Activated CD4-positive, CD25-positive, alpha-beta regulatory T cell treated with anti-CD3 and anti-CD28 coated beads, Interleukin-2, amount 50 U/mL, for 16 hours (primary cell): ENCODE results near the gene CD109.
"Not testable (repeated sequence)": the region's sequence is repeated elsewhere in the genome, so short reads cannot be mapped to it uniquely, and the experiment has no call there.

Experiments used
- DNase-seq: peaks from one replicate; pipeline ENCODE4 v3.0.0-alpha.2; 2020; ENCODE audit warnings: low read depth, low spot score

The CD109 gene

GRCh38 chr6:73683574-73683973, 12.4 kb upstream of the CD109 start:
- DNase-seq, result not testable (repeated sequence)

DNA sequence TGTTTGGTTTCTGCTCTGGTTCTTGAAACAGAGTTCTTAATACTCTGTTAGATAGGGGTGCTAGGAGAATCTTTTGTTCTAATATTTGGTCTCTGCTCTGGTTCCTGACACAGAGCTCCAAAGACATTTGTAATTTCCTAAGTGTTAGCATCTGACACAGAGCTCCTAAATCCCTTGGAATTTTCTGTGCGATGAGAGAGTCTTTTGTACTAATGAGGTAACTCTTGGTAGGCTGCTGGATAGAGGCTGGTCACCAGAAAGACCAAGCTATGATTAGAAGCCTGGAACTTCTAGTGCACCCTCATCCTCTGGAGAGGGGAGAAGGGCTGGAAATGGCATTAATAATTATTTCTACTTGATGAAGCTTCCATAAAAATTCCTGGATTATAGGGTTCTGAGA, 7.7 kb upstream of the CD109 start:
- no peak for DNase-seq

DNA sequence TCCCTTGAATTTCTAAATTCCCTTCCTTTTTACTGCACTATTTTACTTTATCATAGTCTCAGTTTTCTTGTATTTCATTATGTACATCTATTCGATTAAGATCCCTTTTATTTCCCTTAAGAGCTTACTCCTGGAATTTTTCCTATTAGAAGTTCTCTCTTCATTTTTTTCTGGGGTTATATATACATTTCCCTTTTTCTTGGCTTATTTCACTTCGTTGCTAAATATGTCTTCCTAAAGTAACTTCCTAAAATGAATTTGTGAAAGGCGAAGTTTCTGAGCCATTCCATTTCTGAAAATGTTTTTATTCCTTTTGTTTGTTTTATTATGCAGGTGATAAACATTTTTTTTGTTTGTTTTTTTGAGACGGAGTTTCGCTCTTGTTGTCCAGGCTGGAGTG, 5.9 kb upstream of the CD109 start:
- DNase-seq, result no peak

DNA sequence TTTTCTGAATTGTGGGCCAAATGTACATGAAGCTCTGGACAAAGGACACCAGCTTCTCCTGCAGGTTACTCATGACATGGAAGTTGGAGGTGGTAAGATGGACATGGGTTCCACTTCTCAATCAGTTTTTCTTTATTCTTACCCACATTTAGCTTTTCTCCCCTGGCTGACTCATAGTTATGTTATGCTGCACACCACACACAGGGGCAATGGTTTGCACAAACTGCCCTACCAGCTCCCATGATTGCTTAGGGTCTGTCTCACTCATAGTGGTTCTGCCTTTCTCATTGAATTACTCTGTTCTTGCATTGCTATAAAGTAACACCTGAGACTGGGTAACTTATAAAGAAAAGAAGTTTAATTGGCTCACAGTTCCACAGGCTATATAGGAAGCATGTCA, 4.5 kb upstream of the CD109 start:
- no peak for DNase-seq

DNA sequence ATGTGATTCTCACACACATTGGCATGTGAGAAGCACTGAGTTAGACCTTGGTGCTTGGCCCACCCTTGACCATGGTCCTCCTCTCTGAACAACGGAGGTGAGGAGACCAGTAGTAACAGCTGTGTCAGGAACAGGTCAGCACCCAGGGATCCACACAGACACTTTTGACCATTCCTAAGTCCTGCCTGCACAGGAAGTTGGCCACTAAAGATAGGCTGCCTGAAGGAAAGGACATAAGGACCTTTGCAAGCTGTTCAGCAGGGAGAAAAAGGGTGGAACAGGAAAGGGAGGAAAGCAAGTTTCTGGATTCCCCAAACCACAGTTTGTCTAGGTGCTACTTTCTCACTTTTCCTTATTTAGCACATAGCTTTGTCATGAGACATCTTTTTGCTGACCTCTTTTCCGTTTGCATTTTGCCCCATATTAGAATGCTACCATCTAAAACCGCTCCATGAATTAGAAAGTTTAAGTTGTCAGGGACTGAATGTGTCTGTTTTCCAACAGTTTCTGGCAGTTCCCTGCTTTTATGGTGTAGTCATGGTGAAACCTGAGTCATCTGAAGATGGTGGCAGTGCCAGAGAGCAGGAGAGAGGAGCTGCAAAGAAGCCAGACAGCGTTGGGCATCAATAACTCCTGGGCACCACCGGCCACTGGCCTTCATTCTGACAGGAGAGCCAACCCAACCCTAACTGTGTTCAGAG, 1.1 kb upstream of the CD109 start:
- DNase-seq, result no peak

- DNase-seq, result no peak
Measured at GRCh38 chr6:73696966-73697655, 1.1 kb downstream of the CD109 start.

GRCh38 chr6:73699676-73700459, 3.9 kb downstream of the CD109 start:
- DNase-seq, result no peak

DNA sequence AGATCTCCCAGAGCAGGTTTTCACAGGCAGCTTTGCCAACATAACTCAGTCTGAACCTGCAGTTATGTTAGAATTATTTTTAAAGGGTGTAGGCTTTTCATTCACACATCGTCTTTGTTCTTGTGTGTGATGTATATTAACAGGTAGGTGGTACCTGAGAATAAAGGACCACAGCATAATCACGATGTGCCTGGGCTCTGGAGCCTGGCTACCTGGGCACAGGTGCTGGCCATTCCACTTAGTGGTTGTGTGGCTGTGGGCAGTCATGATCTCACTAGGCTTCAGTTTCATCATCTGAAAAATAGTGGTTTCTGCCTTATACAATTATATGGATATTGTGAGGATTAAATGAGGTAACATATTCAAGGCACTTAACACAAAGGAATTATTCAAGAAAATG, 6.4 kb downstream of the CD109 start:
- DNase-seq, result no peak

DNA sequence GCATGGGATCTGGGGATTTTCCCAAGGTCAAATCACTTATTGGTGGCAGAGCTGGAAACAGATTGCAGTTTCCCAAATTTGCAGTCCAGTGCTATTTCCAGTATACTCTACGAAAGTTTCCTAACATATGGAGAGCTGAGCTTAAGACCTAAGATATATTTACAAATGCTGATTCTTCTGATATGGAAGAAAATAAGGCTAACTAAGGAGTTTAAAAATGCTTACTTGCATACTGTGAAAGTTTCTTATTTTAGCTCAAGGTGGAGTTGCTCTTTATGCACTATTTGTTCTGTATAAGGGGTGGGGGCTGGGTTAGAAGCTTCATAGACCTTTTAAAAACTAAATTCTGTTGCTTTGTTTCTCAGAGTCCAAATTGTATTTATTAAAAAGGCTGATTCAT, 7.5 kb downstream of the CD109 start:
- no peak for DNase-seq

GRCh38 chr6:73704260-73704659, 8.3 kb downstream of the CD109 start:
- no peak for DNase-seq

- no peak for DNase-seq
Measured at GRCh38 chr6:73704798-73705197, 8.8 kb downstream of the CD109 start.

- DNase-seq, result no peak
Measured at GRCh38 chr6:73706971-73707370, 11.0 kb downstream of the CD109 start.

DNA sequence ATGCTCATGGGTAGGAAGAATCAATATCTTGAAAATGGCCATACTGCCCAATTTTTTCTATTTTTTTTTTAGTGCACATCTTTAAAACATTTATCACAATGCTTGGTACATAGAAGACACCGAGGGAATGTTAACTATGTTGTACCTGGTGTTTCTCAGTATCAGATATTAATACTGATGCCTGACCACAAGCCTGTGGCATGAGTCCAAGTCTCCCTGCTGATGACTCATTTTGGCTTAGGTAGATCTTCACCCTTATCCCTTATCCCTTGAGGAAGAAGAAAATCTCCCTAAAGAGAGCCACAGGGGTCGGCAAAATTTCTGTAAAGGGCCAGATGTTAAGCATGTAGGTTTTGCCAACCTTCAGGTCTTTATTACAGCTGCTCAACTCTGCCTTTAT, 14.5 kb downstream of the CD109 start:
- no peak for DNase-seq

DNA sequence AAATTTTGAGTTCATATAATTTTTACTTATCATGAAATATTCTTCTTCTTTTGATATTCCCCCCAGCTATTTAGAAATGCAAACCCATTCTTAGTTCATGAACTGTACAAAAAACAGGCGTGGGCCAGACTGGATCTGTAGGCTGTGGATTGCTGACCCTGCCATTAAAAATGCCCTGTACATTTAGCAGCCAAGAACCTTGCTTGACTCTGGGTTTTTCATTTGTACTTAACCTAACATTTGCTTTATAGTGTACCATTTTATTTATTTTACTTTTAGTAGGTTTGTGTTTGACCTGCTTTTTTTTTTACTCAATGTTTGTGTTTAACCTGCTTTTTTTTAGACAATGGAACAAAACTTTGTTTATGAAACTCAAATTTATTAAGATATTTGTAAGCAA, 14.9 kb downstream of the CD109 start:
- DNase-seq, result no peak

DNA sequence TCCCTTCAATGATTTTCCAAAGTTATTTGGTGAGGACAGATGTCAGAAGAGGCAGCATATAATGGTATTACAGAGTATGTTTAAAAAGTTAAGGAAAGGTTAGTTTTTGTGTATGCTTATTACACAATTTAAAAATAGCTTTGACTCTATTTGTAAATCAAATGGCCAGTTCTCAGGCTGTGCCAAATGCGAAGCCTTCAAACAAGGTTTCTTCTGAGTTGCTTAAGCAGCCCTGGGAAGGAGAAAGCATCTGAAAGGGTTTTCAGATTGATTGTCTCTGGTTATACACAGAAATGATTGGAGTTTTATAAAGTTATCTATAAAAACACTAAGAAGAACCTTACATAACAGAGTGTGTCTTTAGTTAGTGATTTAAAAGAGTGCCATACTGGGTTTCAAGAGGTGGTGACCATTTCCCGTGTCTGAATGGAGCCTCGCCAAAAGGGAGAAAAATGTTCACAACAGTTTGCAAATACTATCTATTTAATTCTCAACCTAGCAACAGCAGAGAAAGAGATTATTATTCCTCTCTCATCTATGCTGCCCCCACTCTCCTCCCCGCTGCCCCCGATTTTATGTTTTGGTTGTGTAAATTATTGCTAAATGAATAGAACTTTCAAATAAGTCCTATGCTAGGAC, 16.7 kb downstream of the CD109 start:
- DNase-seq, result no peak

- no peak for DNase-seq
Measured at GRCh38 chr6:73713426-73714147, 17.6 kb downstream of the CD109 start.

GRCh38 chr6:73715111-73715508, 19.1 kb downstream of the CD109 start:
- DNase-seq, result not testable (repeated sequence)

GRCh38 chr6:73719046-73719445, 23.0 kb downstream of the CD109 start:
- no peak for DNase-seq

DNA sequence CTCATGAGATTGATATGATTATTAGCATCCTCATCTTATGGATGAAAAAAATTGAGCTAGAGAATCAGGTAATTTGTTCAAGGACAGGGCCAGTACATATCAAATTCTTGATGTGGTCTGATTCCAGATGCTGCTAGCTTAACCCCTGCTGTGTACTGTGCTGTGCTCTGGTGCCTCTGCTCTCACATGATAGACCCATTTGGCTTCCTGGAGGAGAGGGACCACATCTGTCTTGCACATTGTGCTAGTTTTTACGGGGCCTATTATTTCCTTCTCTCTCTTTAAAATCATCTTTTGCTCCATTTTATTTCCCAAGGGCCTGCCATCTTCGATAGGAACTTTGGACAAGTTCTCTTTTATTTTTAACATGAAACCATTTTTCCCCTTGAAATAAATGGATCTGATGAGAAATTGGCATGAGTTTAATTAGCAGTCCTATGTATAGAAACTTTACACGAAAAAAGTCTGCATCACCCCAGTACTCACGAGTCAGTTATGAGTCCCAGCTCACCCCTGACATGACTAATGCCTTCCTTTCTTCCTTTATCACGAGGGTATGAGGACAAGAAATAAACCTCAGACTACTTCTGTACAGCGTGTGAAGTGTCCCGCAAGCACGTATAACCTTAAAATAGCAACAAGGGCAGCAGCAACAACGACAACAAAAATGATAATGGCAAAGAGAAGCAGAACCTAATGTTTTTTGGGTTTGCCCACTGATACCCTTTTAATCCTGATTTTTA, 26.5 kb downstream of the CD109 start:
- no peak for DNase-seq

DNA sequence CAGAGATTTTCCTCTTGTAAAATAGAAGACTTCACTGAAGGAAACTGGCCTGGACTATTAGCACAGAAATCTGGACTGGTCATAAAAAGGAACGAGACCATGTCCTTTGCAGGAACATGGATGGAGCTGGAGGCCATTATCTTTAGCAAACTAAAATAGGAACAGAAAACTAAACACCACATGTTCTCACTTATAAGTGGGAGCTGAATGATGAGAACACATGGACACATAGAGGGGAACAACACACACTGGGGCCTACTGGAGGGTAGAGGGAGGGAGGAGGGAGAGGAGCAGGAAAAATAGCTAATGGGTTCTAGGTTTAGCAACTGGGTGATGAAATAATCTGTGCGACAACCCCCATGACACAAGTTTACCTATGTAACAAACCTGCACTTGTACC, 27.5 kb downstream of the CD109 start:
- not testable (repeated sequence) for DNase-seq

DNA sequence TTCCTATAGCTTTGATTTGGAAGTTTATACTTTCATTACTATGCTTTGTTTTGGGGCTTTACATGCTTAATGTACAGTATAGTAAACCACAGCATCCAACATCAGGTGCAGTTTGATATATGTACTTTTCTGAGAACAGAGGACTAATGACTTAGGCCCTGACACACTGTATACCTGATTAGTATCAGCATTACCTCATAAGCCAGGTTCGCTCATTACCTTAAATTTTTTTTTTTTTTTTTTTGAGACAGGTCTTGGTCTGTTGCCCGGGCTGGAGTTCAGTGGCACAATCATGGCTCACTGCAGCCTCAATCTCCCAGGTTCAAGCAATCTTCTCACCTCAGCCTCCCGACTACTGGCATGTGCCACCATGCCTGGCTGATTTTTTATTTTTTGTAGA, 28.4 kb downstream of the CD109 start:
- DNase-seq, result no peak
